ENCODE results near the gene HK2. TPM values are rescaled to one million over a fixed set of nuclear protein-coding genes. Genes with fewer than 3 reads are reported as not detected.
"Not testable (repeated sequence)": the region's sequence is repeated elsewhere in the genome, so short reads cannot be mapped to it uniquely, and the experiment has no call there.

HK2 gene
- total RNA-seq, 2 experiments from 2014 or later, result 32.2 to 45.8 TPM

DNA sequence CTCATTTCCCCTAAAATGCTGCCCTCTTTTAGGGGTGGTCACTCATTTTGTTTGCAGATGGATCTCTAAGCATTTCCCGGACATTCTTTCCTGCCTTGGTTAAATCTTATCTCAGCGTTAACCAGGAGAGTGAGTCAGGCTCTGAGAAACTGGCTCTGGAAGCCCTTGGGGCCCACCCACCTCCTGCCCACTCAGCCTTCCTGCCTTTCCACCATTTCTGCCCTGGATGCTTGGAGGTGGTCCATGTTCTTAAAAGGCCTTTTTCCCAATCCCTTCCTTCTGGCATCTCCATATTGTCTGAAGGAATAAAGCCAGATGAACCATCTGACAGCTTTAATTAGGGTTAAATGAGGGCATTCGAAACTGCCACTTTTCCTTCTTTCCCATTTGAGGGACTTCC, 9.5 kb downstream of the HK2 start:
- no peaks in the 10 kb centered on the region for H3K27me3 Mint-ChIP-seq
- H3K4me1 Mint-ChIP-seq, result peaks cover 86% of the 10 kb centered on the region
- H3K4me3 Mint-ChIP-seq, result peak overlapping the region; percentile 61
- H3K9me3 Mint-ChIP-seq (ENCODE audit: low read depth), result no peaks in the 10 kb centered on the region
- DNase-seq (no peak), ATAC-seq (no peak)
- H3K27ac Mint-ChIP-seq, result peak overlapping the region; percentile 89
- peaks cover 15% of the 10 kb centered on the region for H3K36me3 Mint-ChIP-seq
- CTCF ChIA-PET, result interaction anchor here (1.5 kb wide), 1 partner anchor 8 kb away, joined by 10 read pairs; no protein-coding TSS in a partner anchor

DNA sequence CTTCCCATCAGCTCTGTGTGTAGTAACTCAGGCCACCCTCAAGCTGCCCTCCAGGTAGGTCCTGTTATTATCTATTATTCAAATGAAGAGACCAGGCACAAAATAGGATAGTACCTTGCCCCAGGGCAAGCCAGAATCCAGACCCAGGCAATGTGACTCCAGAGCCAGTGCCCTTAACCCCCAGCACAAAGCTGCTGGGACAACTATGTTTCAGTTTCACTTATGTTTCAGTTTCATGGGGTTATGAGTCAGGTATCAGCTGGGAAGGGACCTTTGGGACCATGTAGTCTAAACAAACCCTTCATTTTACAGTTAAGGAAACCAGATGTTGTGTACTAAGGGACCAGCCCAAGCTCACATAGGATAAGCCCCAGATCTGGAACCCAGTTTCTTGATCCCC, 10.0 kb downstream of the HK2 start:
- H3K4me1 Mint-ChIP-seq, result peaks cover 87% of the 10 kb centered on the region
- H3K27ac Mint-ChIP-seq, result peak overlapping the region; percentile 89
- ATAC-seq (peak; percentile 93), DNase-seq (peak; percentile 73)
- H3K36me3 Mint-ChIP-seq, result peaks cover 13% of the 10 kb centered on the region
- CTCF ChIA-PET, result interaction anchor here (1.5 kb wide), 1 partner anchor 9 kb away, joined by 10 read pairs; no protein-coding TSS in a partner anchor
- H3K27me3 Mint-ChIP-seq, result no peaks in the 10 kb centered on the region
- H3K9me3 Mint-ChIP-seq (ENCODE audit: low read depth), result no peaks in the 10 kb centered on the region
- H3K4me3 Mint-ChIP-seq, result peak overlapping the region; percentile 61

DNA sequence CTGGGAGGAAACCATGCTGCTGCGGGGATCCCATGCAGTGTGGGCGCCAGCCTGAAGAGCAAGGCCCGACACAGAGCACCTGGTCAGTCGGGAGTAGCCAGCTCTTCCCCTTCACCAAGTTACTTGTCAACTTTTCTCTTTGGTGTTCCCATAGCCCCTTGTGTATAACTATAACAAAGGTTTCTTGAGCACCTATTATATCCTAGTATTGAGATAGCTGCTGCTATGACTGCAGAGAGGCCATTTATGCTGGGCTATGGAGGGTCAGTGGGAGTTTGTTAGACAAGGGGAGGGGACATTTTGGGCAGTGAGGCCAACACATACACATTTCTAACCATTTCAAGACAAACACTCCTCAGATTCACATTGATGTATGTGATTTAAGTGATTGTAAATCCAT, 10.8 kb downstream of the HK2 start:
- H3K4me1 Mint-ChIP-seq, result peaks cover 90% of the 10 kb centered on the region
- H3K36me3 Mint-ChIP-seq, result peaks cover 10% of the 10 kb centered on the region
- DNase-seq (no peak), ATAC-seq (no peak)
- no peaks in the 10 kb centered on the region for H3K9me3 Mint-ChIP-seq (ENCODE audit: low read depth)
- H3K4me3 Mint-ChIP-seq, result no peak overlapping the region
- no peaks in the 10 kb centered on the region for H3K27me3 Mint-ChIP-seq
- CTCF ChIA-PET, result interaction anchor here (1.5 kb wide), 1 partner anchor 8 kb away, joined by 3 read pairs; no protein-coding TSS in a partner anchor
- H3K27ac Mint-ChIP-seq, result peak overlapping the region; percentile 89

DNA sequence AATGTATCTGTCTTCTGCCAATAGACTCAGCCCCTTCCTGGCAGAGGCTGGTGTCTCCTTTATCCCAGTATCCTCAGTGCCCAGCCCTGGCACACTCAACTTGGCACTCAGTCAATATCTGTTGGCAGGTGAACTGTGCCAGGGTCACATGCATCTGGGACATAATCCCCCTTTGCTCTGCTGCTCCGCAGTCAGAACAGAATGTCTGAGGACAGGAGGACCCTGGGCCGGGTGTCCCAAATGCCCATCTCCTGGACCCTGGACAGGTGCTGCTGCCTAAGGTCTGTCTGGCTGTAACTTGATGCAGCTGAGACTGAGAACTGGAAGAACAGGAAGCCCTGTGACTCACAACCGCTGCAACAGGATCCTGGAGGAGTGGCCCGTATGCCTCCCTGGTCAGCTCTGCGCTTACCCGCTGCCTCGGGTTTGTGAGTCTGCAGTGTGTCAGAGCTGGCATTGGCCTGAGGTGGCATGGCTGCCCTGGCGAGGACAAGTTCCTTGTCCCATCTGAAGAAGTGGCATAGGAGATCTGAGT, 11.4 kb downstream of the HK2 start:
- Mint-ChIP-seq H3K27ac (peak overlapping the region; percentile 66), H3K9me3 (ENCODE audit: low read depth) (no peaks in the 10 kb centered on the region), H3K4me1 (peaks cover 90% of the 10 kb centered on the region), H3K36me3 (peaks cover 9% of the 10 kb centered on the region), H3K27me3 (no peaks in the 10 kb centered on the region), H3K4me3 (peak overlapping the region; percentile 39)
- ATAC-seq, result no peak
- CTCF ChIA-PET, result interaction anchor here (1.5 kb wide), 1 partner anchor 9 kb away, joined by 3 read pairs; no protein-coding TSS in a partner anchor
- peak; percentile 45 for DNase-seq

DNA sequence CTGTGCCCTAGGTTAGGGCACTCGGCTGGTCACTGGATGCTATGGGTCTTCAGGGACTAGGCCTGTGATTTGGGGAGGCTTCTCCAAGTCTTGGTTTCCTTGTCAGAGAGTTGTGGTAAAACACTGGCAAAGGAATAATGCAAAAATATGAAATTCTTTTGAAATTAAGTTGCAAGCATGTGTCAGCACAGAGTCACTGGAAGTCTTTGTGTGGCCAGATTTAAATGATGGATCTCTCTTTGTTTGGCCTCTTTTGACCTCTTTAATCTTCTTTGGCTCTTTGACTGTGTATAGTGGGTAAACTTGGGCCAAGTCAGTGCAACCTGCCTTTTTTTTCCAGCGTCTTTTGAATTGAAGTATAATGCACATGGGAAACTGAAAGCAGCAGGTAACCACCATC, 12.1 kb downstream of the HK2 start:
- CTCF ChIA-PET, result no interaction called here
- Mint-ChIP-seq H3K36me3 (peaks cover 5% of the 10 kb centered on the region), H3K27ac (peak overlapping the region; percentile 62), H3K4me3 (no peak overlapping the region), H3K27me3 (no peaks in the 10 kb centered on the region), H3K9me3 (ENCODE audit: low read depth) (no peaks in the 10 kb centered on the region), H3K4me1 (peaks cover 90% of the 10 kb centered on the region)
- no peak for DNase-seq
- ATAC-seq, result no peak

DNA sequence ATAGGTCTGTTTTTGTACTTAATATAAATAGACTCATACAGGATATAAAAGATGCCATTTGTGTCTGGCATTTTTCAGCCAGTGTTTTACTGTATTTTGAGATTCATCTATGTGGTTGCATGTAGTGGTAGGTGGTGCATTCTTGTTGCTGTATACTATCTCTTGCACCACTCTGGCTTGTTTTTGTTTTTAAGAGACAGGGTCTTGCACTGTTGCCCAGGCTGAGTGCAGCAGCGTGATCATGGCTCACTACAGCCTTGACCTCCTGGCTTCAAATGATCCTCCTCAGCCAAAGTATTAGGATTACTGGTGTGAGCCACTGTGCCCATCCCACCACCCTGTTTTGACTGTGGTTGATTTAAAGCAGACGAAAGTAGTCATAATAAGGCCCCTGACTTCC, 12.6 kb downstream of the HK2 start:
- Mint-ChIP-seq H3K27me3 (no peaks in the 10 kb centered on the region), H3K9me3 (ENCODE audit: low read depth) (no peaks in the 10 kb centered on the region), H3K36me3 (peaks cover 4% of the 10 kb centered on the region), H3K4me3 (no peak overlapping the region), H3K27ac (no peak overlapping the region), H3K4me1 (peaks cover 88% of the 10 kb centered on the region)
- DNase-seq (no peak), ATAC-seq (no peak)
- CTCF ChIA-PET, result no interaction called here

DNA sequence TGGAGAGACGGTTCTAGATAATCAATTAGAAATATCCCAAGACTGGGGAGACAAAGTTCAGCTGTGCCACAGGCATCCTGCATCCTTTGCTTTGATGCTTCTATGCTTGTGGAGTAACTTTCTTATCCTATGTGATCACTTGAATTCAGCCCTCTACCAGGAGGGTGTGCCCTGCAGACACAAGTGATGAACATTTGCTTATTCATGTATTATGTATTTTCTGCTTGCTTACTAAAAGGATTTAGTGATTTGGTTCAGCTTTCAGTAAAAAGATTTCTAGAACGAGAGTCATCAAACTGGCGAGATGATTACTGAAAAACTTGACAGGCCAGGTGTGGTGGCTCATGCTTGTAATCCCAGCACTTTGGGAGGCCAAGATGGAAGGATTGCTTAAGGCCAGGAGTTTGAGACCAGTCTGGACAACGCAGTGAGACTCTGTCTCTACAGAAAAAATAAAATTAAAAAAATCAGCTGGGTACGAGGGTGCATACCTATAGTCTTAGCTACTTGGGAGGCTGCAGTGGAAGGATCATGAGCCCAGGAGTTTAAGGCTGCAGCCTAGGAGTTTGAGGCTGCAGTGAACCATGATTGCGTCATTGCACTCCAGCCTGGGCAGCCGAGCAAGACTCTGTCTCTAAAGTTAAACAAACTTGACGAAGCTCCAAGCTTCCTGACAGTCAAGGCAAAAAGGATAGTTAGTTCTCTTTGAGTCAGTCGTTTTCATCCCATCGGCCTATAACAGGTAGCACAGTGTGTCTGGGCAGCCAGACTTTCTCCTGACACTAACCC, 13.3 kb downstream of the HK2 start:
- Mint-ChIP-seq H3K36me3 (peaks cover 4% of the 10 kb centered on the region), H3K27ac (no peak overlapping the region)
- CTCF ChIA-PET, result interaction anchor here (1.3 to 6.8 kb wide), 2 partner anchors 10 to 37 kb away, joined by 3 to 67 read pairs; partner anchors contain the start of gene HK2

DNA sequence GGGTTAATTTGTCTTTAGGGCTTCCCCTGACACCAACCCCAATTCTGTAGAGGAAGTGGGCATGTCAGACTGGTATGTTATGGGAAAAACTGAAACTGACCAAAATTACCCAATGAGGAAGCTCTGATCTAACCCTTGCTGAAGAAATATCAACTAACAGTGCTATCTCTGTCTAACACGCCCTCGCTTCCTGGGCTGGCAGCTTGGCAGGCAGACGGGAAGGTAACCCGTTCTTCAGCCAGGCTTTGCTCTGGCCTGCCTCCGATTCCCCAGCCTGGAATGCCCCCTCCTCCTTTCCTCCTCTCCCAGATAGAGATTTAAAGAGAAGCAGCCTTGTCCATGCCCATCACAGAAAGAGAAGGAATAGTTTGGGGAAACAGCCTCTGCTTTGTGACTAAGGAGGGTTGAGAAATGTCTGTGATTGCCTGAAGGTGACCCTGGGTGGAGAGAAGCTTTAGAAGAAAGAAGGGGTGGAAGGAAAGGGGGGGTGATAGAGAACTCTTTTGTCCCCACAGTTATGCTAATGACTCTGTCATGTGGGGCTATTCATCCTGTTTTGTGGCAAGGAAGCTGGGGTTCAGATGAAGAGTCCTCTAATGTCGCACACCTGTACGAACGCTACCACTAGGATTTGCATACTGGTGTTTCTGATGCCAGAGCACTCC, 15.4 kb downstream of the HK2 start:
- DNase-seq, result peak; percentile 69
- Mint-ChIP-seq H3K4me3 (peak overlapping the region; percentile 64), H3K4me1 (peaks cover 60% of the 10 kb centered on the region), H3K27ac (peak overlapping the region; percentile 94), H3K27me3 (no peaks in the 10 kb centered on the region), H3K9me3 (ENCODE audit: low read depth) (no peaks in the 10 kb centered on the region), H3K36me3 (peaks cover 4% of the 10 kb centered on the region)
- ATAC-seq, result peak; percentile 88
- CTCF ChIA-PET, result interaction anchor here (0.6 to 6.8 kb wide), 4 partner anchors 12 to 264 kb away, joined by 3 to 67 read pairs (median 3); partner anchors contain the start of gene HK2

More for the DNA sequence above, 13.3 kb downstream of the HK2 start:
- H3K9me3 Mint-ChIP-seq (ENCODE audit: low read depth), result no peaks in the 10 kb centered on the region
- no peak overlapping the region for H3K4me3 Mint-ChIP-seq
- DNase-seq (no peak), ATAC-seq (no peak)
- H3K4me1 Mint-ChIP-seq, result peaks cover 80% of the 10 kb centered on the region
- no peaks in the 10 kb centered on the region for H3K27me3 Mint-ChIP-seq

DNA sequence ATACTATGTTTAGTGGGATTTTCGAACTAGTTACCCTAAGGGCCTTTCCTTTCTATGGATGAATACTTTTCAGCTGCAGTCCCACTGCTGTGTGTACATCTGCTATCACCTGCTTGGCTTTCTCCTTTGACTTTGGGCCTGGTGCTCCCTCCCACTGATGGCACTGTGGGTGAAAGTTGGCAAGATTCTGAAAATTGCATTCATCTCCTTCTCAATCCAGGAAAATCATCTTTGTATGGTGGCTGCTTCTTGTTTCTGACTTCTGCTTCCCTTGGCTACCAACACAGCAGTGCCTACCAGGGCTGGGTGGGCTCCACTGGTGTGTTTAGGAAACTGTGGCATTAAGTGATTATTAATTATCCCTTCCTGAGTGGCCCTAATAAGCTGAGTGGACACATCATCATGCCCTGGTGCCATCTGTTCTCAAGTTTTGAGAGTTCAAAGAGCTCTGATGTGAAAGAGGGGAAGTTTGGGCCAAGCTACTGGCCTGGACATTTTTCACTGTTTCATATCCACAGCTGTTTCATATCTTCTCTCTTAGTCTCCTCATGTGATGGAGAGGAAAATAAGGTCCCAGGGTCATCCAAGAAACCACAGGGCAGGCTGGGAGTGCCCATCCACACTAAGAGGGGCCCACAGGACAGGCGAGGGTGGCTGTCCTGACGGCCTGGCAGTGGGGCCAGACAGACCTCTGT, 16.7 kb downstream of the HK2 start:
- no peaks in the 10 kb centered on the region for H3K9me3 Mint-ChIP-seq (ENCODE audit: low read depth)
- CTCF ChIA-PET, result interaction anchor here (1.2 to 6.8 kb wide), 2 partner anchors 13 to 26 kb away, joined by 3 to 67 read pairs; partner anchors contain the start of gene HK2
- peaks cover 48% of the 10 kb centered on the region for H3K4me1 Mint-ChIP-seq
- ATAC-seq (no peak), DNase-seq (no peak)
- H3K27ac Mint-ChIP-seq, result peak overlapping the region; percentile 31
- no peaks in the 10 kb centered on the region for H3K27me3 Mint-ChIP-seq
- H3K4me3 Mint-ChIP-seq, result no peak overlapping the region
- H3K36me3 Mint-ChIP-seq, result peaks cover 10% of the 10 kb centered on the region

DNA sequence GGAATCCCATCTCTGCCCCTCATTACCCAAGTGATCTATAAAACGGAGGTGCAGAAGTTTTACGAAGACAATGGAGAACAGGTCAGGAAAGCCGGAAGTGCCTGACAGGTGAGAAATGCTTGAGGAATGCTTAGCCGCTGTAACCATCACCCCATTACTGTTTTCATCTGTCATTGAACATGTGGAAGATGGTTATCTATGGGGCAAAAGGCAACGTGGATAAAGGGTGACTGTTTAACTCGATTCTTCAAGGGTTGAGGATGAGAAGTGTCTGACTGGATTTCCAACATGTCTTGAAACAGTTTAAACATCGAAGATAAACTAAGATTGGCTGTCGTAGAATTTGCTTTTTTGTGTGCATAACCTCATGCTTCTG, 17.3 kb downstream of the HK2 start:
- ATAC-seq (no peak), DNase-seq (no peak)
- H3K9me3 Mint-ChIP-seq (ENCODE audit: low read depth), result no peaks in the 10 kb centered on the region
- CTCF ChIA-PET, result interaction anchor here (1.2 to 6.8 kb wide), 2 partner anchors 13 to 25 kb away, joined by 3 to 67 read pairs; partner anchors contain the start of gene HK2
- no peak overlapping the region for H3K4me3 Mint-ChIP-seq
- peaks cover 11% of the 10 kb centered on the region for H3K36me3 Mint-ChIP-seq
- H3K4me1 Mint-ChIP-seq, result peaks cover 43% of the 10 kb centered on the region
- H3K27ac Mint-ChIP-seq, result no peak overlapping the region
- H3K27me3 Mint-ChIP-seq, result no peaks in the 10 kb centered on the region

DNA sequence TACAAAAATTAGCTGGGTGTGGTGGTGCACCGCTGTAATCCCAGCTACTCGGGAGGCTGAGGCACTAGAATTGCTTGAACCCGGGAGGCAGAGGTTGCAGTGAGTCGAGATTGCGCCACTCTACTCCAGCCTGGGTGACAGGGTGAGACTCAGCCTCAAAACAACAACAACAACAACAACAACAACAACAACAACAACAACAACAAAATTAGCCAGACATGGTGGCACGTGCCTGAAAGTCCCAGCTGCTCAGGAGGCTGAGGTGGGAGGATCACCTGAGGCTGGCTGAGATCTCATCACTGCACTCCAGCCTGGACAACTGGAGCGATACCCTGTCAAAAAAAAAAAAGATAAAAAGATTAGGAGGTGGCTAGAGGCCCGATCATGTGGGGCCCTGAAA, 19.4 kb downstream of the HK2 start:
- H3K27me3 Mint-ChIP-seq; H3K27ac Mint-ChIP-seq; DNase-seq; ATAC-seq; H3K4me3 Mint-ChIP-seq; H3K9me3 Mint-ChIP-seq (ENCODE audit: low read depth): not testable (repeated sequence)
- CTCF ChIA-PET, result interaction anchor here (6.8 kb wide), 1 partner anchor 16 kb away, joined by 67 read pairs; the partner anchor contains the start of gene HK2
- Mint-ChIP-seq H3K4me1 (peaks cover 33% of the 10 kb centered on the region), H3K36me3 (peaks cover 15% of the 10 kb centered on the region)

DNA sequence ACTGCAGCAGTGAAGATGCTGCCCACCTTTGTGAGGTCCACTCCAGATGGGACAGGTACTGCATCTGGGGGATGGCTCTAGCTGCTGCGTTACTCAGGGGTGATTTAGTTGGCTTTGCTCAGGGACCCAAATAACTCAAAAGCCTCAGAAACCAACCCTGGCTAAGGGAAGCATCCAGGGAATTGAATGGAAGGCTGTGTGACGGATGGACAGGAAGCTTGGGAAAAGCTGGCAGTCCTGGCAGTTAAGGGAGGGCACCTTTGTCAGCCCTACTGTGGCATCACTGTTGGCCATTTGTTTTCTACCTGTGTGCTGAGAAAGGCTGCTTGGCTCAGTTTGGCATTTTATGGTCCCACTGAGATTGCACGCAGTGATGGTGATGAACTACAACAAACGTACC, 20.5 kb downstream of the HK2 start:
- no peak overlapping the region for H3K4me3 Mint-ChIP-seq
- peaks cover 15% of the 10 kb centered on the region for H3K36me3 Mint-ChIP-seq
- no peaks in the 10 kb centered on the region for H3K27me3 Mint-ChIP-seq
- H3K27ac Mint-ChIP-seq, result no peak overlapping the region
- no peaks in the 10 kb centered on the region for H3K9me3 Mint-ChIP-seq (ENCODE audit: low read depth)
- DNase-seq (no peak), ATAC-seq (no peak)
- CTCF ChIA-PET, result no interaction called here
- peaks cover 23% of the 10 kb centered on the region for H3K4me1 Mint-ChIP-seq
